Activated B cell treated with CpG ODN at 0.5 μM for 24 hours (primary cell): ENCODE measurements around the gene TRPC1. TPM values are rescaled to one million over a fixed set of nuclear protein-coding genes. Genes with fewer than 3 reads are reported as not detected.
"Not testable (repeated sequence)": the region's sequence is repeated elsewhere in the genome, so short reads cannot be mapped to it uniquely, and the experiment has no call there.

Experiments
- ATAC-seq: fragments of 200-7000 bp; cut with Tn5 transposase; one replicate; pipeline ENCODE4 v1.10.0; 2021; ENCODE audit warnings: low read depth, mild to moderate bottlenecking, moderate library complexity
- CTCF ChIA-PET: fragments of 350-600 bp; sonication (Branson Sonifier 250); formaldehyde crosslinking; loops from one replicate; lab custom pipeline; 2021; ENCODE audit warnings: antibody characterized with exemption; lab: Charles Lee
- POLR2A ChIA-PET: fragments of 350-600 bp; sonication (Branson Sonifier 250); formaldehyde crosslinking; loops from one replicate; lab custom pipeline; 2021; ENCODE audit warnings: antibody characterized with exemption; lab: Charles Lee
- DNase-seq: peaks from one replicate; pipeline ENCODE4 v3.0.0; 2022
- H3K27ac Mint-ChIP-seq: one replicate; pipeline ENCODE4 v1.8.0; 2020; ENCODE audit warnings: mixed read lengths
- H3K27me3 Mint-ChIP-seq: one replicate; pipeline ENCODE4 v1.8.0; 2021; ENCODE audit warnings: mixed read lengths
- H3K36me3 Mint-ChIP-seq: one replicate; pipeline ENCODE4 v1.8.0; 2021; ENCODE audit warnings: low read depth, mixed read lengths
- H3K4me1 Mint-ChIP-seq: one replicate; pipeline ENCODE4 v1.8.0; 2021; ENCODE audit warnings: mixed read lengths
- H3K4me3 Mint-ChIP-seq: one replicate; pipeline ENCODE4 v1.8.0; 2020; ENCODE audit warnings: mild to moderate bottlenecking, mixed read lengths
- H3K9me3 Mint-ChIP-seq: one replicate; pipeline ENCODE4 v1.8.0; 2020; ENCODE audit warnings: mixed read lengths
- intact Hi-C: fragments of 100-400 bp; cut with micrococcal nuclease; formaldehyde crosslinking; loops from one replicate; pipeline ENCODE4 v1.15.1; 2024
- total RNA-seq: library from RNA; stranded (reverse); gene quantifications from 2 replicates; pipeline ENCODE4 v1.2.3, GENCODE V29; 2022
- TF ChIP-seq, protein P1 (sequence below): fragments of 200-600 bp; IDR thresholded peaks from one replicate; pipeline ENCODE4 v1.8.0; 2022; ENCODE audit warnings: antibody characterized with exemption, mild to moderate bottlenecking

TRPC1 gene
- total RNA-seq, 1 donor from 2014 or later, result 1.2 TPM

DNA sequence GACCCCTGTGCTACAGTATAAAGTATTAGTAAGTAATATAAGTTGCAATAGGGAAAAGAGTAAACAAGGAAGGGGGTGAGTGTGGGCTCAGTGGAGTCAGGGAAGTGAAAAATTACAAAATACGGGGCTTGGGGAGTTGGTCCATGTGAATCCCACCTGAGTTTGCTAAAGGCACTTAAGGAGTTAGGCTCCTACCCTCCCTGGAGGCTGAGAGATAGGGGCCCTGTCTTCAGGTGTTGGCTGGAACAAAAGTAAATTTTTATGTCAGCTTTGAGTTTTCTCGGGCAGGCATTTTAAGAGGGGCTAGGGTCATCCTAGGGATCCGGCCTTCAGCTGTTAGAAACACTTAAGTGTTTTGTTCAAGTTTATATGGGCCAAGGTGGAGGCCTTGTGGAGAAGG is 8.2 kb downstream of the TRPC1 start:
- Mint-ChIP-seq H3K27me3 (no peaks in the 10 kb centered on the region), H3K36me3 (no peaks in the 10 kb centered on the region), H3K27ac (no peak overlapping the region), H3K4me1 (no peaks in the 10 kb centered on the region), H3K9me3 (no peaks in the 10 kb centered on the region), H3K4me3 (no peak overlapping the region)
- POLR2A ChIA-PET, result interaction anchor here (0.7 kb wide), 1 partner anchor 1500 kb away, joined by 3 read pairs; no protein-coding TSS in a partner anchor
- ATAC-seq (no peak), DNase-seq (no peak)
- intact Hi-C loops, result no loop called here
- CTCF ChIA-PET, result no interaction called here
- TF ChIP-seq, protein P1, sequence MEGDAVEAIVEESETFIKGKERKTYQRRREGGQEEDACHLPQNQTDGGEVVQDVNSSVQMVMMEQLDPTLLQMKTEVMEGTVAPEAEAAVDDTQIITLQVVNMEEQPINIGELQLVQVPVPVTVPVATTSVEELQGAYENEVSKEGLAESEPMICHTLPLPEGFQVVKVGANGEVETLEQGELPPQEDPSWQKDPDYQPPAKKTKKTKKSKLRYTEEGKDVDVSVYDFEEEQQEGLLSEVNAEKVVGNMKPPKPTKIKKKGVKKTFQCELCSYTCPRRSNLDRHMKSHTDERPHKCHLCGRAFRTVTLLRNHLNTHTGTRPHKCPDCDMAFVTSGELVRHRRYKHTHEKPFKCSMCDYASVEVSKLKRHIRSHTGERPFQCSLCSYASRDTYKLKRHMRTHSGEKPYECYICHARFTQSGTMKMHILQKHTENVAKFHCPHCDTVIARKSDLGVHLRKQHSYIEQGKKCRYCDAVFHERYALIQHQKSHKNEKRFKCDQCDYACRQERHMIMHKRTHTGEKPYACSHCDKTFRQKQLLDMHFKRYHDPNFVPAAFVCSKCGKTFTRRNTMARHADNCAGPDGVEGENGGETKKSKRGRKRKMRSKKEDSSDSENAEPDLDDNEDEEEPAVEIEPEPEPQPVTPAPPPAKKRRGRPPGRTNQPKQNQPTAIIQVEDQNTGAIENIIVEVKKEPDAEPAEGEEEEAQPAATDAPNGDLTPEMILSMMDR, result no peak

DNA sequence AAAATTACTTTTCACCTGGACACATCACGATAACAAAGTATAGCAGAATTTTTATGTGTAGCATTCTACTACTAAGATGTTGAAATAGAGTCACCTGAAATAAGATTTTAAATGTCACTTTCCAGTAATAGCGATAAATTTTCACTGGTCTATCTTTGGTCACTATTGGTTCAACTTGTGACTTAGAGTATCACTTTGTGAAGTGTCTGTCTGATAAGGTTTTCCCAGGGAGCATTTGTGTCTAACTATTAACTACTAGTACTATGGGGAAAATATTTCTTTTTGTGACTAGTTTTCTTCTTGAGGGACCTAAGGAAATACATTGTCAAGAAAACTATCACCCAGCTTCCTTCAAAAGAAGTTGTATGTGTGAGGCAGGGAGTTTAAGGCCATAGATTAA is 11.0 kb downstream of the TRPC1 start:
- DNase-seq (no peak), ATAC-seq (no peak)
- no peaks in the 10 kb centered on the region for H3K4me1 Mint-ChIP-seq
- H3K9me3 Mint-ChIP-seq, result no peaks in the 10 kb centered on the region
- TF ChIP-seq, protein P1, result no peak
- H3K27ac Mint-ChIP-seq, result no peak overlapping the region
- CTCF ChIA-PET, result no interaction called here
- intact Hi-C loops, result no loop called here
- no peak overlapping the region for H3K4me3 Mint-ChIP-seq
- H3K36me3 Mint-ChIP-seq, result no peaks in the 10 kb centered on the region
- H3K27me3 Mint-ChIP-seq, result no peaks in the 10 kb centered on the region
- POLR2A ChIA-PET, result no interaction called here

DNA sequence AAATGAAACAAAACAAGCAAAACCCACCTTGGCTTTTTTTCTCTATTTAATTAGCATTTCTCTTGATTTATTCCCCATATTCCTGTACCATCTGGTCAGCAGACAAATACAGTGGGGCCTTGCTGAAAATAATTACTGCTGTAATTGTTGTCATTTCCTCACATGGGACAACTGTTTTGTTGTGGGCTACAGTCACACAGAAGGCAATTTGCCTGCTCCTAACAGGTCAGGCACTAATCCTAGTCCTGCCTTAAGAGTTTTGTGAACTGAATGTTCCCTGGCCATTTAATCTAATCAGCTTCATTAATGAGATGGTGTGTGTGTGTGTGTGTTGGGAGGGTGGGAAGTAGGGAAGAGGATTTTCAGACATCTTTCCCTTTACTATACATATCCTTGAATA is 11.6 kb downstream of the TRPC1 start:
- TF ChIP-seq, protein P1, result no peak
- intact Hi-C loops, result no loop called here
- Mint-ChIP-seq H3K4me3 (no peak overlapping the region), H3K27ac (no peak overlapping the region), H3K9me3 (no peaks in the 10 kb centered on the region), H3K4me1 (no peaks in the 10 kb centered on the region), H3K36me3 (no peaks in the 10 kb centered on the region), H3K27me3 (no peaks in the 10 kb centered on the region)
- CTCF ChIA-PET, result no interaction called here
- POLR2A ChIA-PET, result no interaction called here
- DNase-seq (no peak), ATAC-seq (no peak)

DNA sequence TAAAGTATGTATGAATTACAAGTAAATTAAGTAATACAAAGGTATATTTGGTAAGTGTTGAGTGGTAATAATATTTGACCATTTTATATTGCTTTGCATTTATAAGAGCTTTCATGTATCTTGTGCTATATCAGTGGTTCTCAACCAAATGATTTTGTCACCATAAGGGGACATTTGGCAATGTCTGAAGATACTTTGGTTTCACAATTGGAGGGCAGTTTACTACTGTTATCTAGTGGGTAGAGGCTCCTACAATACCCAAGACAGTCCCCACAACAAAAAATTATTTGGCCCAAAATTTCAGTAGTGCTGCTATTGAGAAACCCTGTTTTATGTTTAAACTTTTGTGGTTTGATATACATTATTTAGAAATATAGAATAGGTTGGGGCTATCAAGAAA is 14.6 kb downstream of the TRPC1 start:
- ChIA-PET CTCF (no interaction called here), POLR2A (no interaction called here)
- intact Hi-C loops, result no loop called here
- H3K9me3 Mint-ChIP-seq, result no peaks in the 10 kb centered on the region
- H3K27ac Mint-ChIP-seq, result no peak overlapping the region
- H3K4me3 Mint-ChIP-seq, result no peak overlapping the region
- H3K36me3 Mint-ChIP-seq, result no peaks in the 10 kb centered on the region
- no peak for DNase-seq
- TF ChIP-seq, protein P1, result no peak
- H3K4me1 Mint-ChIP-seq, result no peaks in the 10 kb centered on the region
- no peak for ATAC-seq
- H3K27me3 Mint-ChIP-seq, result no peaks in the 10 kb centered on the region

DNA sequence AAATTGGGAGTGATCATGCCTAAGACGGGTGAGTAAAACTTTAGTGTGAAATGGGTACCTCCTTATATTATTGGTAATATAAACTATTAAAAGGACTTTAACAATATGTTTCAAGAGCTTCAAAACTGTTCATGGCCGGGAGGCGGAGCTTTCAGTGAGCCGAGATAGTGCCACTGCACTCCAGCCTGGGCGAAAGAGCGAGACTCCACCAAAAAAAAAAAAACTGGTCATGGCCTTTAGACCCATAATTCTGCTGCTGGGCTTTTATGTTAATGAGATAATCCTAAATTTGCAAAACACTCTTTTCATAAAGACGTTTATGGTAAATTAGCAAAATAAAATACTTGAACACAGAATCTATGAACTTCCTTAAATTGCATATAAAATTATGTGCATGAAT is 22.8 kb downstream of the TRPC1 start:
- intact Hi-C loops, result no loop called here
- ChIA-PET CTCF (no interaction called here), POLR2A (no interaction called here)
- TF ChIP-seq, protein P1, result no peak
- Mint-ChIP-seq H3K9me3 (no peaks in the 10 kb centered on the region), H3K36me3 (peaks cover 2% of the 10 kb centered on the region), H3K27me3 (no peaks in the 10 kb centered on the region), H3K27ac (no peak overlapping the region), H3K4me1 (no peaks in the 10 kb centered on the region), H3K4me3 (no peak overlapping the region)
- DNase-seq, result no peak
- no peak for ATAC-seq

DNA sequence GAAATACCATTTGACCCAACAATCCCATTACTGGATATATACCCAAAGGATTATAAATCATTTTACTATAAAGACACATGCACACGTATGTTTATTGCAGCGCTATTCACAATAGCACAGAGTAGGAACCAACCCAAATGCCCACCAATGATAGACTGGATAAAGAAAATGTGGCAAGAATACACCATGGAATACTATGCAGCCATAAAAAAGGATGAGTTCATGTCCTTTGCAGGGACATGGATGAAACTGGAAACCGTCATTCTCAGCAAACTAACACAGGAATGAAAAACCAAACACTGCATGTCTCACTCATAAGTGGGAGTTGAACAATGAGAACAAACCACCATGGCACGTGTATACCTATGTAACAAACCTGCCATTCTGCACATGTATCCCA is 26.7 kb downstream of the TRPC1 start:
- intact Hi-C loops, POLR2A ChIA-PET: not testable (repeated sequence)

DNA sequence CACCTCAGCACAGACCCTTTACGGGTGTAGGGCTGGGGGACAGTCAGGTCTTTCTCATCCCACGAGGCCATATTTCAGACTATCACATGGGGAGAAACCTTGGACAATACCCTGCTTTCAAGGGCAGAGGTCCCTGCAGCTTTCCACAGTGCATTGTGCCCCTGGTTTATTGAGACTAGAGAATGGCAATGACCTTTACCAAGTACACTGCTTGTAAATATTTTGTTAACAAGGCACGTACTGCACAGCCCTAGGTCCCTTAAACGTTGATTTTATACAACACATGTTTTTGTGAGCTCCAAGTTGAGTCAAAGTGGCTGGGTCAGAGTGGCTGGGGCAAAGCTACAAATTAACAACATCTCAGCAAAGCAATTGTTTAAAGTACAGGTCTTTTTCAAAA is 28.8 kb downstream of the TRPC1 start:
- CTCF ChIA-PET, H3K4me1 Mint-ChIP-seq, DNase-seq, H3K36me3 Mint-ChIP-seq, POLR2A ChIA-PET, H3K27ac Mint-ChIP-seq, H3K27me3 Mint-ChIP-seq, intact Hi-C loops, H3K9me3 Mint-ChIP-seq, H3K4me3 Mint-ChIP-seq, ATAC-seq: not testable (repeated sequence)

More for the DNA sequence above, 26.7 kb downstream of the TRPC1 start:
- H3K27me3 Mint-ChIP-seq, H3K9me3 Mint-ChIP-seq, CTCF ChIA-PET, DNase-seq, H3K27ac Mint-ChIP-seq, H3K4me3 Mint-ChIP-seq, ATAC-seq, H3K4me1 Mint-ChIP-seq, H3K36me3 Mint-ChIP-seq: not testable (repeated sequence)
